ENCODE data around the gene NT5DC4.

GRCh38 chr2:112726487-112727190 is 5.8 kb downstream of the NT5DC4 start:
- TF ChIP-seq CTCF (conservative IDR thresholded peaks at IDR 0.05; ENCODE audit: low read depth, low read length), result peak; percentile 94
- TF ChIP-seq EZH2 (IDR thresholded peaks at IDR 0.05; ENCODE audit: low read length, unreplicated experiment), result no peak

Data from PC-3 (cell line).